WERI-Rb-1 (cell line): Measurements from ENCODE around the gene NOC4L.

Experiments
- DNase-seq: peaks from one replicate; pipeline ENCODE4 v3.0.0-alpha.2; 2020
- H3K27ac ChIP-seq: fragments of 250-450 bp; sonication (Bioruptor Pico); 2 replicates; pipeline ENCODE4 v1.5.1; 2020; ENCODE audit warnings: mild to moderate bottlenecking, moderate library complexity
- H3K27me3 ChIP-seq: fragments of 250-450 bp; sonication (Bioruptor Pico); 2 replicates; pipeline ENCODE4 v1.5.1; 2021; ENCODE audit warnings: mild to moderate bottlenecking, low read depth, moderate library complexity; ENCODE audit not compliant: insufficient read depth, severe bottlenecking
- H3K36me3 ChIP-seq: fragments of 250-450 bp; sonication (Bioruptor Pico); 2 replicates; pipeline ENCODE4 v1.5.1; 2020; ENCODE audit warnings: mild to moderate bottlenecking, moderate library complexity
- H3K4me3 ChIP-seq: 2 replicates; pipeline ENCODE4 v1.5.1; 2011; ENCODE audit warnings: low read depth, mild to moderate bottlenecking, control low read depth, low read length
- H3K9me3 ChIP-seq: fragments of 250-450 bp; sonication (Bioruptor Pico); 2 replicates; pipeline ENCODE4 v1.5.1; 2021; ENCODE audit warnings: mild to moderate bottlenecking, moderate library complexity; ENCODE audit not compliant: severe bottlenecking
- TF ChIP-seq, protein P1 (sequence below): IDR thresholded peaks from 2 replicates; pipeline ENCODE4 v1.5.1; 2011; ENCODE audit warnings: low read depth, mild to moderate bottlenecking, control low read depth, inconsistent platforms, low read length

The NOC4L gene

DNA sequence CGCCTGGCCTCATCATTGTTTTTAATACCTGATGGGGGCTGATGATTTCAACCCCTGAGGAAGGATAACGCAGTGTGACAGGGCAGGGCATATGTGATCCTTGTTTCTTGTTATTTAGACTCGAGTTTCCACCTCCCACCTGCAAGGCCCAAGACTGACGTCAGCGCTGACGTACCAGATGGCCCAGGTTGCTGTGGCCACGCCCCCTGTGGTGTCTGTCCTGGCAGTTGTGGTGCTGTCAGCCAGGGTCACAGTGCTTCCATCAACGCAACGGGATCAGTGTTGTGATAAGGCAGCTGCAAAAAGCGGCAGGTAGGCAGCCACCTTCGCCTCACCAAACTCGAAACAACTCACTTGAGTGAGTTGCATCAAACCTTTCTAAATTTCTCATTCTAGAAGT lies 18.5 kb upstream of the NOC4L start:
- peaks cover 39% of the 10 kb centered on the region for H3K36me3 ChIP-seq
- DNase-seq, result no peak
- H3K9me3 ChIP-seq, result peaks cover 5% of the 10 kb centered on the region
- TF ChIP-seq, protein P1, sequence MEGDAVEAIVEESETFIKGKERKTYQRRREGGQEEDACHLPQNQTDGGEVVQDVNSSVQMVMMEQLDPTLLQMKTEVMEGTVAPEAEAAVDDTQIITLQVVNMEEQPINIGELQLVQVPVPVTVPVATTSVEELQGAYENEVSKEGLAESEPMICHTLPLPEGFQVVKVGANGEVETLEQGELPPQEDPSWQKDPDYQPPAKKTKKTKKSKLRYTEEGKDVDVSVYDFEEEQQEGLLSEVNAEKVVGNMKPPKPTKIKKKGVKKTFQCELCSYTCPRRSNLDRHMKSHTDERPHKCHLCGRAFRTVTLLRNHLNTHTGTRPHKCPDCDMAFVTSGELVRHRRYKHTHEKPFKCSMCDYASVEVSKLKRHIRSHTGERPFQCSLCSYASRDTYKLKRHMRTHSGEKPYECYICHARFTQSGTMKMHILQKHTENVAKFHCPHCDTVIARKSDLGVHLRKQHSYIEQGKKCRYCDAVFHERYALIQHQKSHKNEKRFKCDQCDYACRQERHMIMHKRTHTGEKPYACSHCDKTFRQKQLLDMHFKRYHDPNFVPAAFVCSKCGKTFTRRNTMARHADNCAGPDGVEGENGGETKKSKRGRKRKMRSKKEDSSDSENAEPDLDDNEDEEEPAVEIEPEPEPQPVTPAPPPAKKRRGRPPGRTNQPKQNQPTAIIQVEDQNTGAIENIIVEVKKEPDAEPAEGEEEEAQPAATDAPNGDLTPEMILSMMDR, result no peak
- H3K4me3 ChIP-seq, result no peak overlapping the region
- no peak overlapping the region for H3K27ac ChIP-seq
- H3K27me3 ChIP-seq, result no peaks in the 10 kb centered on the region

DNA sequence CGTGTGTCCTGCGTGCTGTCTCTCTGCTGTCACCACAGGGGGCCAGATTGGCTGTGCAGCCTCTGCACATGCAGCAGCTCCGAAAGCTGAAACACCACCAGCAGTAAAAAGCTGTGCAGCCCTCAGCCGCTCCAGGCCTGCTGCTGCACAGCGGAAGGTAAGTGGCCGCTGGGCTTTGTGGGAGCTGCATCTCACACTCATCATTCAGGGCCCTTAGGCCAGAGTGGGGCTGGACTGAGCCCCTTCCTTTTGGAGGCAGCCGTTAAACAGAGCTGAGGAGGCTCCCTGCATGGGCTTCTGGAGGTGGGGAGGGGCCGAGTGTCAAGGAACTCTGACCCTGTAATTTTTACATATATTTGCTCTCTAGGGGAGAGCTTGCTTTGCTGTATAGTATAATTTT lies 17.2 kb upstream of the NOC4L start:
- no peak overlapping the region for H3K4me3 ChIP-seq
- TF ChIP-seq, protein P1, result no peak
- H3K27ac ChIP-seq, result no peak overlapping the region
- peaks cover 5% of the 10 kb centered on the region for H3K9me3 ChIP-seq
- no peaks in the 10 kb centered on the region for H3K27me3 ChIP-seq
- no peak for DNase-seq
- peaks cover 37% of the 10 kb centered on the region for H3K36me3 ChIP-seq

DNA sequence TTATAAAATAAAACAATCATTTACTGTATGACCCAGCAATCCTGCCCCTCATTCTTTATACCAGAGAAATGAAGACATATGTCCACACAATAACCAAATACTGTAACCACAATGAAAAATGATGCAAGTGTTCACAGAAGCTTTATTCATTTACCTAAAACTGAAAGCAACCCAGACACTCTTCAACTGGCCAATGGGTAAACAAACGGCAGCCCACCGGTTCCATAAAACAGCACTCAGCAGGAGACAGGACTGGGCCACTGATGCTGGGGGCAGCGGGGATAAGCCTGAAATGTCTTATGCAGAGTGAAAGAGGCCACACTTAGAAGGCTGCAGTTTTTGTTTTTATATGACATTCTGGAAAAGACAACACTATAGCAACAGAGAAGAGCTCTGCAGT lies 15.2 kb upstream of the NOC4L start:
- TF ChIP-seq, protein P1, result no peak
- H3K36me3 ChIP-seq, result peaks cover 29% of the 10 kb centered on the region
- no peak for DNase-seq

DNA sequence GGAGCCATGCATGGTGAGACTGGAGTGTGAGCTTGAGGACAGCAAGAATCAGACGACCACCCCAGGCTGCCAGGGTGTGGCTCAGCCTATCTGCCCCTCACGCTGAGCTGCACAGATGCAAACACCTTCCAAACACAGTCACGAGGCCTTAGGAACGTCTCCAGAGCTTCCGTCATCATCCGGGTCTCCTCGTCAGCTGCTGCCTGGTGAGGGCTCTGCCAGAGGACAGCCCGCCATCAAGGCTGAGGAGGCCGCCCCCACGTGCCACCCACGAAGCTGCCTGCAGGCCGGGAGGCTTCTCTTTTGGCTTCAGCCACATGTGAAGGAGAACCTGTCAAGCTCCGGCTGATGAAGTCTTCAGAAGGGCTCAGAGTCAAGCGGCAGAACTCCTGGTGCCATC lies 13.6 kb upstream of the NOC4L start:
- TF ChIP-seq, protein P1, result no peak

More for the DNA sequence above, 15.2 kb upstream of the NOC4L start:
- H3K9me3 ChIP-seq, result peaks cover 5% of the 10 kb centered on the region
- no peaks in the 10 kb centered on the region for H3K27me3 ChIP-seq
- no peak overlapping the region for H3K4me3 ChIP-seq
- no peak overlapping the region for H3K27ac ChIP-seq

DNA sequence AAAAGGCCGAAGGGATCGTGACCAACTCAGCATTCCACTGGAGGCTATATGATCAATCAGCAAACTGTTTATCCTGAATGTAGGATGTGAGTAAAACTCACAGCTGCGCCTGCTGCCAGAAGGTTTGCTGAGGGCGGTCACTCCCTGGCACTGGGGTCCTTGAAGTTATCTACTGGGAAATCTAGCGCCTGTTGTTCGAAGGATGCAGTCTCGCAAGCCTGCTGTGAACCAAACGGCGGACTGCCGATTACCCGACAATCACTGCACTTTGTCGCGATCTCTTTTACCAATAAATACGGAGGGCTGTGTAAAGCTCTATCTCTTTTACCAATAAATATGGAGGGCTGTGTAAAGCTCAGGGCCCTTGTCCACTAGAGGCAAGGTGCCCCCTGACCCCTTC lies 13.0 kb upstream of the NOC4L start:
- Histone ChIP-seq H3K4me3 (no peak overlapping the region), H3K36me3 (peaks cover 21% of the 10 kb centered on the region), H3K9me3 (peaks cover 5% of the 10 kb centered on the region), H3K27me3 (no peaks in the 10 kb centered on the region), H3K27ac (no peak overlapping the region)
- no peak for DNase-seq
- TF ChIP-seq, protein P1, result no peak

More for the DNA sequence above, 13.6 kb upstream of the NOC4L start:
- no peak for DNase-seq
- Histone ChIP-seq H3K27ac (no peak overlapping the region), H3K27me3 (no peaks in the 10 kb centered on the region), H3K9me3 (peaks cover 5% of the 10 kb centered on the region), H3K36me3 (peaks cover 26% of the 10 kb centered on the region), H3K4me3 (no peak overlapping the region)

DNA sequence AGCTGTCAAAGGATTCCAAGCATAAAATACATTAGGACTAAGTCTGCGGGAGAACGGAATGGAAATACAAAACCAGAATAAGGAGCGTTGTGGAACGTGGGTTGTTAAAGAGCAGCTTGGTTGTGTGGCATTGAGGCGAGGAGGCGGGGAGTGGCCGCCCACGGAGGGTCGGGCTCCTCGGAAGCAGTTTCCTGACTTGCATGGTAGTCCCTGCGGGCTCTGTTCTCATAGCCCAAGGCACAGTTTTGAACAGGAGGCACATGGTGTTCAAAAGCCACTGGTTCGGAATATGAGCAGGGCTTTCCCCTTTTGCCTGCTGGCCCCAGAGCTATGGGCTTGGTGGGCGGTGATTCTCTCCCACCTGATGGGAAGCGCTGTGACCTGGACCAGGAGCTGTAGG lies 12.3 kb upstream of the NOC4L start:
- DNase-seq, result no peak
- Histone ChIP-seq H3K27me3 (no peaks in the 10 kb centered on the region), H3K36me3 (peaks cover 15% of the 10 kb centered on the region), H3K27ac (no peak overlapping the region), H3K9me3 (peaks cover 5% of the 10 kb centered on the region), H3K4me3 (no peak overlapping the region)
- TF ChIP-seq, protein P1, result no peak
